COLO668 (cell line): Measurements from ENCODE around the gene CHD3.

ENCODE experiments used
- DNase-seq: peaks from one replicate; lab custom pipeline; 2025; ENCODE audit not compliant: unreplicated experiment; lab: John Stamatoyannopoulos, UW

CHD3 gene

GRCh38 chr17:7864995-7865650 lies 23.5 kb upstream of the CHD3 start:
- DNase-seq = no peak

DNA sequence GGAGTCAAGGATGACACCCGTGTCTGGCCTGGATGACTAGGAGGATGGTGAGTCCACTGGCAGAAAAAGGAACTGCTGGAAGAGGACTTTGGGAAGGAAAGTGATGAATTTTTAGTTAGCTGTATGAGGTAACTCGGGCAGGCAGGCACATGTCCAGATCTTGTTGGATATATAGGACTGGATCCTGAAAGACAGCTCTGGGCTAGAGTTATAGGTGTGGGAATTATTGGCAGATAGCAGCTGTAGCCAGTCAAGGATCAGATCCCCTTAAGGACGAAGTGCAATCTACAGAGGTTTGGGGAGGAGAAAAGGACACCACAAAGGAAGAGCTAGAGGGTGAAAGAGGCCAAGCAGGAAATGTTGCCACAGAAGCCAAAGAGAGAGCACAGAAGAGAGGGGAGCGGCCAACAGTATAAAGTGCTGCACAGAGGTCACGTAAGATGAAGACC lies 20.7 kb upstream of the CHD3 start:
- no peak for DNase-seq

- DNase-seq = no peak
Measured at GRCh38 chr17:7873051-7873450, 15.5 kb upstream of the CHD3 start.

DNA sequence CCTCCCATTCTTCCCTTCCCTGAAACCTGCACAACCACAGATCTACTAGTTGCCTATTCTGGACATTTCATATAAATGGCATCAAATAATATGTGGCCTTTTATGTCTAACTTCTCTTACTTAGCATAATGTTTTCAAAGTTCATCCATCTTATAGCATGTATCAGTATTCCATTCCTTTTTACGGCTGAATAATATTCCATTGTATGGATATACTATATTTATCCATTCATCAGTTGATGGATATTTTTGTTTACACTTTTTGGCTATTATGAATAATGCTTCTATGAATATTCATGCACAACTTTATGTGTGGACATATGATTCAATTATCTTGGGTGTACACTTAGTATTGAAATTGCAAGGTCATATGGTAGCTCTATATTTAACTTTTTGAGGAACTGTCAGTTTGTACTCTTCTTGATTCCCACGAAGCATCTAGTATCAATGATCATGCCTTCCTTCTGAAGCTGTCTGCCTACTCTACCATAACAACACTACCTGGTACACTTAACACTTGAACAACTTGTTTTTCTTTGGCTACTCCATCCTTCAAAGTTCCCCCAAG lies 12.7 kb upstream of the CHD3 start:
- no peak for DNase-seq

GRCh38 chr17:7878234-7878633 lies 10.4 kb upstream of the CHD3 start:
- no peak for DNase-seq

DNA sequence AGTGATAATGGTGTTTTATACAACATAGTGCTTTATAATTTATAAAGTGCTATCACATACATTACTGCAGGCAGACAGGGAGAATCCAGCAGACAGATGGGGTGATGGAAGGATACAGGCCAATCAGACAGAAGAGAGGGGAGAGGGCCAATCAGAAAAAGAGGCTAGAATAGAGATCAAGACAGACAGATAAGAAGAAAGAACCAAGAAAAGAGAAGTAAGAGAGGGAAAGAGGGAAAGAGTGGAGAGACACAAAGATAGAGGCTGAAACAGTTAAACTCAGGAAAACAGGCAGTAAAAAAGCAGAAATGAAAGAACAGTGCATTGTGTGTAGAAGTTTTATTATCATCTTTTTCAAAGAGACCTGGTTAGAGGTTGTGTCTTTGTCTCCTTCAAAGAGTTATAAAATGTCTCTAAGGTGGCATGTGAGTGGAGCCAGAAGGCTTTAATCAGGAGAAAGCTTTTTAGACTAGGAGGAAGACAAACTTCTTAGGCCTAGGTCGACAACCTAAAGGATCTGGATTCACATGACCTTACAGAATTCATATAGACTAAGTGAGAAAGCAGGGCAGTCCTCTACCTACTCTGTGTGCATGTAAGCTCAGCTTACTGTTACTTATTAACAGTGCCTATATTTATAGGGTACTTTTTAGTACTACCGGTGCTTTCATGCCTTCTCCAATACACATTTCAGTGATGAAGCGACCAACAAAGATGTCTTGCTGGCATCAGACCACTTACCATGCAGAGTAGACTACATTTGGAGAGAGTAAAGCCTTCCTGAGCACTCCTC lies 8.3 kb upstream of the CHD3 start:
- no peak for DNase-seq

DNA sequence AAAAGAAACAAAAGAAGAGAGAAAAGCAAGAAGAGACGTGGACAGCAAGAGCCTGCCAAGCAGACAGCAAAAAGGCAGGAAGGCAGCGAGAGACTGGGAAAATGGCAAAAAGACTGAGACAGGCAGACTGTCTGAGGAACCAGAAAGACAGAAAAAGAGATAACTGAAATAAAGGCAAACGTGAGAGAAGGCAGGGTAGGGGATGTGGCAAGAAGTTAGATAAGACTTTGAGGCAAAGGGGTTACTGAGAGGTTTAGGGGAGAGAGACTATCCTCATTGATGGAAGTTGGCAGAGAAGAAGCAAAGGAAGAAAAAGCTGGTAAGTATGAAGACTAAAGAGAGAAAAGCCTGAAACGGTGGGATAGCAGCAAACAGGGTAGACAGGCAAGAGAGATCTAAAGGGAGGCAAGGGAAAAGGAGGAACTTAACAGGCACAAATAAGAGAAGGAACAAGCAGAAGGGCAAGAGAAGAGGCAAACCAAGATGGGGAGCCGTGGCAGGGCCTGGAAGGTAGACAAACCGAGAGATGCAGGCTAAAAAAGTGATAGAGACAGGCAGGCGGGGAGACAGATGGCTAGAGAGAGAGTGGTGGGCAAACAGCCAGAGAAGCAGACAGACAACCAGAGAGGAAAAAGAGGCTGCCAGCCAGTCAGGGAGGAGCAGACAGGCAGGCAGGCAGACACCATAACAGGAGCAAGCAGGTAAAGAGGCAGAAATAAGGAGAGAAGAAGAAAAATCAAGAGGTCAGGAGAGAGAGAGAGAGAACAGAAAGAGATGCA lies 7.1 kb upstream of the CHD3 start:
- peak; percentile 13 for DNase-seq

DNA sequence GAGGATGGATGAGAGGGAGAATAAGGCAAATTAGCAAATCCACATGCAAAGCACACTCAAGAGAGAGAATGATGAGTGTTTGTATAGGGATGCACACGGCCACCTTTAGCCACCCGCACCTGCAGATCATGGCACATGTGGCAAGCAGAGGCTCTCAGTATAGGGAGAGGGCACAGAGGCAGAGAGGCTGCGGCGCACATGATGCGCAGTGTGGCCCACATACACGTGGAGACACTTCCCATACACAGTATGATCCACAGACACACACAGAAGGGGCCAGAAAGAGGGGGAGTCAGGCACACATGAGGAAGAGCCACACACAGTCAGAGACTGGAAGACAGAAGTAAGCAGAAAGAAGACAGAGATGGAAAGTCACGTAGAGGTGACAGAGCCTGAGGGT lies 6.5 kb upstream of the CHD3 start:
- peak; percentile 56 for DNase-seq

DNA sequence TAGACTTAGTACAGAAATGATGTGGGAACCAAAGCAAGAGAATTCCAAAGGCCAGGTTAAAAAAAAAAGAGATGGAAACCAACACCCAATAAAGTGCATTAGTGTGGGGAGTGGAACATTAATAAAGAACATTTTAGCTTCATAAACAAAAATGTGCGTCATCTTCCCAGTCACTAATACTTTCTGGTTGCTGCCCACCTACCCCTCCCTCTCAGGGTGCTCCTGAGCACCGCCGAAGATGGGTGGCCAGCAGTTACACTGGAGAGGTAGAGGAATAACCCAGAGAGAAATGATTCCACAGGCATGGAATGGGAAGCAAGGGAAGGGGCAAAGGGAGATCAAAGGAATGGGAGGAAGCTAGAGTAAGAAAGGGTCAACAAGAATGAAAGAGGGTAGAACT lies 6.0 kb upstream of the CHD3 start:
- no peak for DNase-seq

GRCh38 chr17:7883781-7884386 lies 4.7 kb upstream of the CHD3 start:
- peak; percentile 1 for DNase-seq

- peak; percentile 48 for DNase-seq
Measured at GRCh38 chr17:7884581-7885366, 3.8 kb upstream of the CHD3 start.

- peak; percentile 63 for DNase-seq
Measured at GRCh38 chr17:7885367-7886226, 3.0 kb upstream of the CHD3 start.

- peak; percentile 33 for DNase-seq
Measured at GRCh38 chr17:7886227-7887037, 2.2 kb upstream of the CHD3 start.

DNA sequence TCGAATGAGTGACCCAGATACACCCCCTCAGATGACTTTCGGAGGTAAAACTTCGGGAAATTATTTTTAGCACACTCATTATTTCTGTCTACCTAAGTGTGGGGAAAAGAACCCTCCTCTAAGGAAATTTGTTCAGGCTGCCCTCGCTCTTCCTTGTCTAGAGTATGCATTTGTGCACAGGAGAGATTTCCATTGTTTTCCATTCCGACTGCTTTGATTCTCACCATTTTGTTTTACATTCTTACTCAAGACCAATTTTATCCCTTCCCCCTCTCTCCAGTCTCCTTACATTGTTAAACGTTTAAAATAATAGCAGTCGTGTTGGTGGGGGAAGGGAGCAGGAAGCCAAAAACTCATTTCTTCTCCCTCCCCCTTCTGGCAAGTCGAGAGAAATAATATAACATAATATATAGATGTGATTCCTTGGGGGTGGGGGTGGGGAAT lies 1.5 kb upstream of the CHD3 start:
- DNase-seq = no peak

DNA sequence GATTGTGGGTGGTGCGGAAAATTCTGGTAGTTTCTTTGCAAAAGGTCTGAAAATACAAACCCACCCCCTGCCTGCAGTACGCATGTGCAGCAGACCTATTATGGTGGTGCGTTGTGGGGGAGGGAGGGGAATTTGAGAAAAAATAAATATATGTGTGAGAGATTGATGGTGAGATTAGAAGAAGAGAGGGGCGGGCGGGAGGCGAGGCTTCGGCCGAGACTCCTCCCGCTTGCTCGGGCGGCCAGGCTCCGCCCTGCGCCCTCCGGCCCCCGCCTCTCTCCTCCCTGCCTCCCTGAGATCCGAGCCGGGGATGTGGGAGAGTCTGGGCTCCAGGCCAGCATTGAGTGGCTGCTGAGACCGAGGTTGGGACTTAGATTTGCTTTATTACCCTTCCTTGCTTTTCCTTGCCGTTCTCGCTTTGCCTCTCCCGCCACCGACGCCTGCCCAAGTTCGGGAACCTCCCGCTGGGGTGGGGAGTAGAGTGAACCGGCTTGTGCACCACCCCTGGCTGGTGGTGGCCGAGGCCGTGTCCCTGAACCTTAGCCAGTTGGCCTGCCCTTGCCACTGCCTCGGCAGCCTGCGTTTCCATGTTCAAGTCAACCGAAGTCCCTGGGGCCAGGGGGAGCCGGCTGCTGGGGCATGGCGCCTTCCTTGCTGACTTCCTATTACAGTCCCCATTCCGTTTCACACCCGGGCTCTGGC lies 956 bp upstream of the CHD3 start:
- peak; percentile 89 for DNase-seq

DNA sequence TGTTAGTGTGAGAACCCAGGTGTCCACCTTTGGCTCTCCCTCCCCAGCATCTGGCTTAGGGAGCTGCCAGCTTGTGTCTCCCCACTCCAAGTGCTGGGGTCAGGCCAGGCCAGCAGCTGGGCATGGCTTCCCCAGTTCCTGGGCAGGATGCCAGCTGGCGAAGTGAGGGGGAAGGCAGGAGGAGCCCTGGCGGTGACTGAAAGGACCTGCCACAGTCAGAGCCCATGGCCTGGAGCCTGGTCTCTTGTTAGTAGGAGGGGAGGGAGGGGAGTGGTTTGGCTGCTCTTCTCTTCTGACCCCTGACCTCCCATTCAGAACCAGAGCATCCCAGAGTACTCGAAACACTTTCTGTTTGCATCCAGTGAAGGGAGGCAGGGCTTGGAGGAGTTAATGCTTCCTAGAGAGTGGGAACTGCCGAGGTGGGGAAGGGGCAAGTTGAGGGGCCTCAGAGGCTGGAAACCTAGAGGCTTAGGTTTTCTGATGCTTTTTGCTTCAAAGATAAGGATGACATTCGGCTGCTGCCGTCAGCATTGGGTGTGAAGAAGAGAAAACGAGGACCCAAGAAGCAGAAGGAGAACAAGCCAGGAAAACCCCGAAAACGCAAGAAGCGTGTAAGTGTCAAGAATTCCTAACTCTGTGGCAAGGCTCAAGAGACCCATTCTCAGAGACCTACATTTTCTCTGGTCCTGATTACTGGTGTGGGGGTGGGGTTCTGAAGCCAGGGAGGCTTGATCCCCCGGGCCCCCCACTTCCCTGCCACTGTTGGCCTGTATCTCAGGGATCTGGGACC lies 772 bp downstream of the CHD3 start:
- peak; percentile 94 for DNase-seq
